Adrenal gland (tissue), 5 donors: ENCODE data around the gene C14orf132.
A peak's percentile ranks its signal among the peaks of the same experiment; 100 is the strongest.

Source experiments
- CTCF ChIP-seq, 6 experiments: fragments of 450-650 bp in 4 of 6; fragments of 200-600 bp in 2 of 6; sonication (generic) in 1 of 6; IDR thresholded peaks; 1 replicate in 5 of 6; 2 replicates in 1 of 6; pipeline versions ENCODE4 v1.5.1 to v1.8.0; 2016 to 2021; ENCODE audit warnings: antibody characterized with exemption in 6 of 6, mild to moderate bottlenecking in 2 of 6, moderate library complexity in 1 of 6
- POLR2A ChIP-seq, 2 donors: fragments of 450-650 bp; IDR thresholded peaks; one replicate each; pipeline ENCODE4 v1.6.1; 2017; ENCODE audit warnings: antibody characterized with exemption in 2 of 2, mild to moderate bottlenecking in 2 of 2, moderate library complexity in 1 of 2
- donor health status: DM: no; HTN: no; CAD: no.

GRCh38 chr14:95998656-95999055, 40.5 kb upstream of the C14orf132 start:
- TF ChIP-seq CTCF (IDR thresholded peaks at IDR 0.05): peak in 5 of 6 experiments; percentile 9 to 56 (median 46)
- no peak for TF ChIP-seq POLR2A (IDR thresholded peaks at IDR 0.05)
